ENCODE measurements around the gene CLIP2. TPM values are rescaled to one million over a fixed set of nuclear protein-coding genes. Genes with fewer than 3 reads are reported as not detected.
"Not testable (repeated sequence)": the region's sequence is repeated elsewhere in the genome, so short reads cannot be mapped to it uniquely, and the experiment has no call there.

CLIP2 gene
- total and polyA plus RNA-seq, 2 of the 8 experiments (the other 6 are each of a cell fraction or from before 2014, with no cell fraction given), result 8.3 to 41.5 TPM

GRCh38 chr7:74339648-74340047 lies 50.4 kb downstream of the CLIP2 start:
- H3K18ac ChIP-seq (ENCODE audit: extremely low read depth, low read length); H3K79me2 ChIP-seq (ENCODE audit: control insufficient read depth in 1 of 2, insufficient read depth in 2 of 2, low read length in 2 of 2); H4K20me1 ChIP-seq (replicated peaks in 1 of 2; ENCODE audit: control insufficient read depth in 1 of 2, insufficient read depth in 2 of 2, low read length in 2 of 2); H3K36me3 ChIP-seq (ENCODE audit: control insufficient read depth in 2 of 4, insufficient read depth in 4 of 4, low read length in 3 of 4); H3K23me2 ChIP-seq (ENCODE audit: low read depth, low read length); H3K23ac ChIP-seq (ENCODE audit: insufficient read length); H2AFZ ChIP-seq (ENCODE audit: low read length); FAIRE-seq; H3K4me3 ChIP-seq (ENCODE audit: extremely low read depth in 1 of 4, insufficient read depth in 2 of 4, low read depth in 3 of 4, low read length in 4 of 4); H3K9ac ChIP-seq (replicated peaks in 1 of 4; ENCODE audit: extremely low read depth in 1 of 4, low read depth in 3 of 4, low read length in 3 of 4); H2BK15ac ChIP-seq (ENCODE audit: low read length); POLR2A ChIA-PET (ENCODE audit: partially characterized antibody); H4K5ac ChIP-seq (ENCODE audit: insufficient read length, low read depth, low read length); H3K4me1 ChIP-seq (replicated peaks in 1 of 4; ENCODE audit: control insufficient read depth in 3 of 4, insufficient read depth in 4 of 4, low read length in 3 of 4); H3K56ac ChIP-seq (replicated peaks; ENCODE audit: insufficient read length, low read depth, low read length); H3K4ac ChIP-seq (replicated peaks; ENCODE audit: insufficient read length, low read depth, low read length); H3K27me3 ChIP-seq (replicated peaks in 1 of 4; ENCODE audit: control insufficient read depth in 3 of 4, extremely low read depth in 1 of 4, insufficient read depth in 3 of 4, low read length in 3 of 4); CTCF ChIA-PET (ENCODE audit: partially characterized antibody); H3K4me2 ChIP-seq (ENCODE audit: insufficient read depth in 1 of 2, low read depth in 2 of 2, low read length in 2 of 2); H2BK20ac ChIP-seq (ENCODE audit: low read length); H2BK5ac ChIP-seq (ENCODE audit: low read depth, low read length); H2AK5ac ChIP-seq (ENCODE audit: low read depth, low read length); H3K27ac ChIP-seq (ENCODE audit: low read depth, low read length); H3K14ac ChIP-seq (ENCODE audit: insufficient read length); DNase-seq (ENCODE audit: low read depth in 1 of 2, low spot score in 2 of 2); H3K9me3 ChIP-seq (ENCODE audit: insufficient read depth in 2 of 2, low read depth in 1 of 2, low read length in 1 of 2); H4K91ac ChIP-seq (replicated peaks; ENCODE audit: insufficient read length, low read length); H2BK12ac ChIP-seq (ENCODE audit: low read depth, low read length); H4K8ac ChIP-seq (ENCODE audit: extremely low read depth, insufficient read depth, low read length); H3K79me1 ChIP-seq (ENCODE audit: low read depth, low read length); H2BK120ac ChIP-seq (replicated peaks; ENCODE audit: low read depth, low read length): not testable (repeated sequence)
- 88% methylated on average over 2 of the region's 2 CpGs; no CpG with 5 or more reads in 1 of the 2 experiments for WGBS, 2 experiments (ENCODE audit: extremely low coverage in 1 of 2, insufficient coverage in 1 of 2, insufficient read length in 1 of 2, insufficient replicate concordance in 2 of 2, low coverage in 1 of 2, low lambda C conversion rate in 2 of 2, missing lambda C conversion rate in 1 of 2)
